ENCODE measurements around the gene ATP4A.

Gene ATP4A

DNA sequence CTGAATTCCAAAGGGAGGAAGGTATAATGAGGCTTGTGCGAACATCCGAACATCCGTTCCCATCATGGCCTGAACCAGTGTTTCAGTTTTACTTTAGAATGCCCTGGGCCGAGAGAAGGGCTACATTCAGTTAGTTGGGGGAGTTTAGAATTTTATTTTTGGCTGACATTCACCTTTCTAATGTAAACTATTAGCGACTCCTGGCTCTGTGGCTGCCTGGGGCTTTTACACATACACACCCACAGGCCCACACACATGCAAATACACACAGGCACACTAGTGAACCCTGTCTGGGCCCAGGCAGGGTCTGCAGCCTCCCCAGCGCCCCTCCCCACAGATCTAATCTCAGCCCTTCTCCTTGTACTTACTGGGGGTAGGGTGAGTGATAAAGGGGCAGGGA lies 24.1 kb downstream of the ATP4A start:
- Histone ChIP-seq H3K27ac (no peak overlapping the region), H3K27me3 (ENCODE audit: insufficient read depth, low read depth, severe bottlenecking) (no peaks in the 10 kb centered on the region), H3K4me3 (ENCODE audit: low read depth, low read length) (no peak overlapping the region), H3K9me3 (ENCODE audit: severe bottlenecking) (no peaks in the 10 kb centered on the region), H3K36me3 (no peaks in the 10 kb centered on the region)
- TF ChIP-seq, protein P1, sequence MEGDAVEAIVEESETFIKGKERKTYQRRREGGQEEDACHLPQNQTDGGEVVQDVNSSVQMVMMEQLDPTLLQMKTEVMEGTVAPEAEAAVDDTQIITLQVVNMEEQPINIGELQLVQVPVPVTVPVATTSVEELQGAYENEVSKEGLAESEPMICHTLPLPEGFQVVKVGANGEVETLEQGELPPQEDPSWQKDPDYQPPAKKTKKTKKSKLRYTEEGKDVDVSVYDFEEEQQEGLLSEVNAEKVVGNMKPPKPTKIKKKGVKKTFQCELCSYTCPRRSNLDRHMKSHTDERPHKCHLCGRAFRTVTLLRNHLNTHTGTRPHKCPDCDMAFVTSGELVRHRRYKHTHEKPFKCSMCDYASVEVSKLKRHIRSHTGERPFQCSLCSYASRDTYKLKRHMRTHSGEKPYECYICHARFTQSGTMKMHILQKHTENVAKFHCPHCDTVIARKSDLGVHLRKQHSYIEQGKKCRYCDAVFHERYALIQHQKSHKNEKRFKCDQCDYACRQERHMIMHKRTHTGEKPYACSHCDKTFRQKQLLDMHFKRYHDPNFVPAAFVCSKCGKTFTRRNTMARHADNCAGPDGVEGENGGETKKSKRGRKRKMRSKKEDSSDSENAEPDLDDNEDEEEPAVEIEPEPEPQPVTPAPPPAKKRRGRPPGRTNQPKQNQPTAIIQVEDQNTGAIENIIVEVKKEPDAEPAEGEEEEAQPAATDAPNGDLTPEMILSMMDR (IDR thresholded peaks at IDR 0.05; ENCODE audit: low read depth, low read length): no peak
- DNase-seq: no peak

DNA sequence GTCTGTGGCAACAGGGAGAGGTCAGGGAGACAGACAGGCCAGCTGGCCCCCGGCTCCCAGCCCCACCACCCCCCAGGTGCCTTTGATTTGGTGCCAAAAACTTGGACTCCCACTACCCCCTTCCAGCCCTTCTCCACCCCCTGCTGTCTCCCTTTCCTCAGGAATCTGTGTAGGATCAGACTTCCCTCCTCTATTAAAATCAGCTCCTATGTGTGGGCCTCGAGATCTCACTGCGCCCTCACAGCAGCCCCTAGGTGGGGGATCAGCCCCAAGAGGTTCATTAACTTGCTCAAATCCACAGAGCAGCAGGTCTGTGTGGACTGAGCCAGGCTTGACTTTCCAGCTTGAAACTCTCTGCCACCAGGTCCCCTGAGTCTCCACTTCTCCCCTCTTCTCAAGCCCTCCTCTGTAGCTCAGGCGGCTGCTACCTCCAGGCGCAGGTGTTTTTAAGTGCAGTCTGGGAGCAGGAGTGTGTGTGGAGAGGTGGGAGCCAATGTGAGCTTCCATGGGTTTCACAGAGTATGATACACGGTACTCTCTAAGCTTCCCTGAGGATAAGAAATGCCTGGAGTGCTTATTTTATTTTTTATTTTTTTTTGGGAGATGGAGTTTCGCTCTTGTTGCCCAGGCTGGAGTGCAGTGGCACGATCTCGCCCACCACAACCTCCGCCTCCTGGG lies 28.5 kb downstream of the ATP4A start:
- H3K27ac ChIP-seq: no peak overlapping the region
- TF ChIP-seq, protein P1 (IDR thresholded peaks at IDR 0.05; ENCODE audit: low read depth, low read length): no peak

DNA sequence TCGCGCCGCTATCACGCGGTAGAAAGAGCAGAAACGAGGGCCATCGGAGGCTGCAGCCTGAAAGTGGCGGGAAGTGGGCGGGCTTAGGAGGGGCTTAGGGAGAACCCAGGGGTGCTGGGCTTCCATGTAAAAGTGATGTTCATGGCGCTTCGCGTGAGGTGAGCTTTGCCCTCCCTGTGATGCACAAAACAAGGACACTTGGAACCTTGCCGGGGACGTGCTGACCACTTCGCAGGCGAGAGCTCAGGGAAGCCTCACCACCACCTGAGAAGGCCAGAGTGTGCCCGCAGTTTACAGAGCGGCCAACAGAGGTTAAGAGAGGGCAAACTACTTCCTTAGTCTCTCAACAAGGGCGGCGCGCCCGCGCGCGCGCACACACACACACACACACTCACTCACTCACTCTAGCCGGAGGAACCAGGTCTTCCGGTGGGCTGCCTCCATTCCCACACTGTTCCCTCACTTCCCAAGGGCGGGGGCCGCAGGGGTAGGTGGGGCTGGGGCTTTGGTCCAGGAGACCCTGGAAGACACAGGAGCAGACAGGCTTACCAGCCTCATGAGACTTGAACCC lies 29.6 kb downstream of the ATP4A start:
- TF ChIP-seq, protein P1 (IDR thresholded peaks at IDR 0.05; ENCODE audit: low read depth, low read length): no peak
- DNase-seq: no peak
- Histone ChIP-seq H3K4me3 (ENCODE audit: low read depth, low read length) (no peak overlapping the region), H3K27ac (no peak overlapping the region), H3K27me3 (ENCODE audit: insufficient read depth, low read depth, severe bottlenecking) (no peaks in the 10 kb centered on the region), H3K9me3 (ENCODE audit: severe bottlenecking) (no peaks in the 10 kb centered on the region), H3K36me3 (no peaks in the 10 kb centered on the region)

More for the DNA sequence above, 28.5 kb downstream of the ATP4A start:
- no peak for DNase-seq
- Histone ChIP-seq H3K36me3 (no peaks in the 10 kb centered on the region), H3K27me3 (ENCODE audit: insufficient read depth, low read depth, severe bottlenecking) (no peaks in the 10 kb centered on the region), H3K9me3 (ENCODE audit: severe bottlenecking) (no peaks in the 10 kb centered on the region), H3K4me3 (ENCODE audit: low read depth, low read length) (no peak overlapping the region)

DNA sequence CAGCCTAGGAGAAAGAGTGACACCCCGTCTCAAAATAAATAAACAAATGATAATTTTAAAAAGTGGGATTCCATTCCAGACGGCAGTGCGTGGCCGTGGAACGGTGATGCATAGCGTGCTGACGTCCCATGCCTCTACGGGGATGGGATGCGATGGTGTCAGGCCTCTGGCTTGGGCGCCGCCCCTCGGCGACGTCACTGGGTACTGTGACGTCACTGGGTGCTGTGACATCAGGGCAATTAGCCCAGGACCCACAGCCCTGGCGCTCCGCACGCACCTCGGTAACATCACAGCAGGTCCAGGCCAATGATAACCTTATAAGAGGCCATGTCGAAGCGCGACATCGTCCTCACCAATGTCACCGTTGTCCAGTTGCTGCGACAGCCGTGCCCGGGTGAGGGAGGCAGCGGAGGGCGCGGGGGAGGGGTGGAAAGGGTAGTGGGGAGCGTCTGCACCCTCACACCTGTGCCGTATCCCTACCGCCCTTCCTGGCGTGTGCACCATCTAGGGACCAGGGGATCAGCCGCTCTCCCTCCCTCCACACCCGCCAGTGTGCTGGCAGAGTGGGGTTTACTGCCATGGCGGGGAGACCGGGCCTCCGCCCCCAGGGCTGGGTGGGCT lies 30.1 kb downstream of the ATP4A start, which contains the start of gene GAPDHS:
TSS of gene GAPDHS (plus strand) at position 256 of the 621 bp plus-strand sequence. CDS start at position 328, 72 bp downstream.
- no peak for DNase-seq
- H3K9me3 ChIP-seq (ENCODE audit: severe bottlenecking): no peaks in the 10 kb centered on the region
- no peak within 1 kb of the TSS for H3K27ac ChIP-seq
- H3K4me3 ChIP-seq (ENCODE audit: low read depth, low read length): no peak within 1 kb of the TSS
- TF ChIP-seq, protein P1 (IDR thresholded peaks at IDR 0.05; ENCODE audit: low read depth, low read length): no peak
- no peaks in the 10 kb centered on the region for H3K27me3 ChIP-seq (ENCODE audit: insufficient read depth, low read depth, severe bottlenecking)
- no peaks in the 10 kb centered on the region for H3K36me3 ChIP-seq

DNA sequence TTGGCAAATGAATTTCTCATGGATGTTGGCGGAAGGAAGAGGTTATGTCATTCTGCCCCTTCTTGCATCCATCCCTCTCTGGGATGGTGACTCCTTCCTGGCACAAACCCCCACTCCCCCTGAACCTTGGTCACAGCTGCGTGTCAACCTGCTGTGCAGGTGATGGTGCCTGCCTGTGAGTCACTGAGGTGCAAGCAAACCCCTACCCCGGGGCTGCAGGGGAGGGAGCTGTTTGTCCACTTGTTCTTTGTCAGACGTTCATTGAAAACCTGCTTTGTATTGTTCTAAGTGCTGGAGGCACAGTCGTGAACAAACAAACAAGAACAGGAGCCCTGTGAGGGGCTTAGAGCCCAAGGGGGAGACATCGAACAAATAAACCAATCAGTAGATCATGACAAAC lies 32.2 kb downstream of the ATP4A start:
- DNase-seq: no peak
- Histone ChIP-seq H3K4me3 (ENCODE audit: low read depth, low read length) (no peak overlapping the region), H3K36me3 (no peaks in the 10 kb centered on the region), H3K27ac (no peak overlapping the region), H3K9me3 (ENCODE audit: severe bottlenecking) (no peaks in the 10 kb centered on the region), H3K27me3 (ENCODE audit: insufficient read depth, low read depth, severe bottlenecking) (no peaks in the 10 kb centered on the region)
- TF ChIP-seq, protein P1 (IDR thresholded peaks at IDR 0.05; ENCODE audit: low read depth, low read length): no peak
